Activated gamma-delta T cell treated with anti-CD3 and anti-CD28 coated beads, Interleukin-2, amount 50 U/mL, for 16 hours (primary cell): ENCODE measurements around the gene PSMD8.
"Not testable (repeated sequence)": the region's sequence is repeated elsewhere in the genome, so short reads cannot be mapped to it uniquely, and the experiment has no call there.

Experiments used
- DNase-seq: peaks from one replicate; pipeline ENCODE4 v3.0.0-alpha.2; 2020; ENCODE audit warnings: low read depth

The PSMD8 gene

GRCh38 chr19:38387550-38388348, 13.4 kb downstream of the PSMD8 start, which contains the start of gene GGN:
Gene GGN, minus strand, starts transcription at chr19:38388034. Its CDS starts 773 bp downstream, at chr19:38387261.
- peak; percentile 60 for DNase-seq

GRCh38 chr19:38388349-38389100, 14.2 kb downstream of the PSMD8 start, which contains the start of gene SPRED3:
Gene SPRED3, plus strand, starts transcription at chr19:38388697. Its CDS starts 1,606 bp downstream, at chr19:38390303.
- no peak for DNase-seq

- DNase-seq, result no peak
Observed at GRCh38 chr19:38389101-38389925, 14.9 kb downstream of the PSMD8 start.

- no peak for DNase-seq
Observed at GRCh38 chr19:38389957-38390924, 15.9 kb downstream of the PSMD8 start.

- no peak for DNase-seq
Observed at GRCh38 chr19:38391911-38392464, 17.6 kb downstream of the PSMD8 start.

- no peak for DNase-seq
Observed at GRCh38 chr19:38392707-38393308, 18.4 kb downstream of the PSMD8 start.

GRCh38 chr19:38394488-38394887, 20.1 kb downstream of the PSMD8 start:
- DNase-seq, result peak; percentile 45

GRCh38 chr19:38395381-38396114, 21.2 kb downstream of the PSMD8 start:
- no peak for DNase-seq

GRCh38 chr19:38399081-38399480, 24.7 kb downstream of the PSMD8 start:
- DNase-seq, result no peak

- DNase-seq, result no peak
Observed at GRCh38 chr19:38399537-38399936, 25.2 kb downstream of the PSMD8 start.

- DNase-seq, result no peak
Observed at GRCh38 chr19:38400361-38400760, 26.0 kb downstream of the PSMD8 start.

- no peak for DNase-seq
Observed at GRCh38 chr19:38401148-38401547, 26.8 kb downstream of the PSMD8 start.

GRCh38 chr19:38402623-38402966, 28.2 kb downstream of the PSMD8 start:
- no peak for DNase-seq

- DNase-seq, result peak; percentile 95
Observed at GRCh38 chr19:38402967-38403674, 28.8 kb downstream of the PSMD8 start, which contains the start of gene FAM98C. Gene FAM98C, plus strand, starts transcription at chr19:38403093. Its CDS starts 61 bp downstream, at chr19:38403154.

- no peak for DNase-seq
Observed at GRCh38 chr19:38404858-38405257, 30.5 kb downstream of the PSMD8 start.

GRCh38 chr19:38405276-38405675, 30.9 kb downstream of the PSMD8 start:
- DNase-seq, result no peak

- no peak for DNase-seq
Observed at GRCh38 chr19:38409631-38410133, 35.3 kb downstream of the PSMD8 start.

- not testable (repeated sequence) for DNase-seq
Observed at GRCh38 chr19:38410407-38410806, 36.0 kb downstream of the PSMD8 start.
